Measurements from ENCODE around the gene RAD9B. TPM values are rescaled to one million over a fixed set of nuclear protein-coding genes. Genes with fewer than 3 reads are reported as not detected.

The RAD9B gene
- total and polyA plus RNA-seq, 9 of the 15 experiments (the other 6 are each of a cell fraction or from before 2014, with no cell fraction given), result 0.05 to 0.83 (median 0.32) TPM

DNA sequence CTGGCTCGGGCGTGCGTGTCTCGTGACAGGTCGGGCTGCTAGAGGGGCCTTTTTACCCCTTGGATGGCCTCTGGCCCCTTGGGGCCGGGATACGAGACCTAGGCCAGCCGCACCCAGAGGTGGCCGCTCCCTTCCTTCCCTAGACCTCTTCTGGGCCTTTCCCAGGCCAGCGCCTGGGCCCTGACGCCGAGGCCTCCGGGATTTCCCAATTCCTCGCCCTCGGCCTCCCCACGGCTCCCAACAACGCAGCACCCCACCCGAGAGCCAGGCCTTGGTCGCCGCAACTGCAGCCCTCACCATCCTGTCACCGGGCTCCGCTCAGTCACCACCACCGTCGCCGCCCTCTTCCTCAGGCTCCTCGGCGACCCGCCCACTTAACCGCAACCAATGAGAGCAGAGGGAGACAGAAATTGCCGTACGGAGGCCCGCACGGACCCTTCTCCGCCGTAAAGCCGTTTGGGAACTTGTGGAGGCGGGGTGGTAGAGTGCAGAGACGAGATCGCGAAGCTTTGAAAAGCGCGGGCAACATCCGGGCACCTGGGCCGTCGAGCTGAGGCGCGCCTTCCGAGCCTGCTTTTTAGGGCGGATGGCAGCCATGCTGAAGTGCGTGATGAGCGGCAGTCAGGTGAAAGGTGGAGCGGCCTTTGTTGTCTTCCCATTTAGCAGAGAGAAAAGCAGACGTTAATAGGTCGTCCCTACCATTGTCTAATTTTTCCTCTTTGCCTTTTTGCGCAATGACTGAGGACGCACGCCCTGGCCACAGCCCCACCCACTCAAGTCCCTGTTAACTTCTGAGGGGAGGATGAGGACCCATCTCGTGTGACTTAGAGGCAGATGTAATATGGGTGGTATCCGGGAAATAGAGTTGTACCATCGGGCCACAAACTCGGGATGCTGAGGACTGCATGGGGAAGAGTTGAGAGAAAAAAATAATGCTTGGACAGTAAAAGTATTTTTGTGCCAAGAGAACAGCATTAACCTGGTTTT lies at the start of gene RAD9B, which contains the start of gene VPS29 (continued):
- TF ChIP-seq, protein P1, sequence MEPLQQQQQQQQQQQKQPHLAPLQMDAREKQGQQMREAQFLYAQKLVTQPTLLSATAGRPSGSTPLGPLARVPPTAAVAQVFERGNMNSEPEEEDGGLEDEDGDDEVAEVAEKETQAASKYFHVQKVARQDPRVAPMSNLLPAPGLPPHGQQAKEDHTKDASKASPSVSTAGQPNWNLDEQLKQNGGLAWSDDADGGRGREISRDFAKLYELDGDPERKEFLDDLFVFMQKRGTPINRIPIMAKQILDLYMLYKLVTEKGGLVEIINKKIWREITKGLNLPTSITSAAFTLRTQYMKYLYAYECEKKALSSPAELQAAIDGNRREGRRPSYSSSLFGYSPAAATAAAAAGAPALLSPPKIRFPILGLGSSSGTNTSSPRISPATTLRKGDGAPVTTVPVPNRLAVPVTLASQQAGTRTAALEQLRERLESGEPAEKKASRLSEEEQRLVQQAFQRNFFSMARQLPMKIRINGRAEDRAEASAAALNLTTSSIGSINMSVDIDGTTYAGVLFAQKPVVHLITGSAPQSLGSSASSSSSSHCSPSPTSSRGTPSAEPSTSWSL (CRISPR knock-in tag; IDR thresholded peaks at IDR 0.05; ENCODE audit: borderline replicate concordance), result peak; percentile 68; the same call in 1 of the 2 replicates
- TF ChIP-seq, protein P2, sequence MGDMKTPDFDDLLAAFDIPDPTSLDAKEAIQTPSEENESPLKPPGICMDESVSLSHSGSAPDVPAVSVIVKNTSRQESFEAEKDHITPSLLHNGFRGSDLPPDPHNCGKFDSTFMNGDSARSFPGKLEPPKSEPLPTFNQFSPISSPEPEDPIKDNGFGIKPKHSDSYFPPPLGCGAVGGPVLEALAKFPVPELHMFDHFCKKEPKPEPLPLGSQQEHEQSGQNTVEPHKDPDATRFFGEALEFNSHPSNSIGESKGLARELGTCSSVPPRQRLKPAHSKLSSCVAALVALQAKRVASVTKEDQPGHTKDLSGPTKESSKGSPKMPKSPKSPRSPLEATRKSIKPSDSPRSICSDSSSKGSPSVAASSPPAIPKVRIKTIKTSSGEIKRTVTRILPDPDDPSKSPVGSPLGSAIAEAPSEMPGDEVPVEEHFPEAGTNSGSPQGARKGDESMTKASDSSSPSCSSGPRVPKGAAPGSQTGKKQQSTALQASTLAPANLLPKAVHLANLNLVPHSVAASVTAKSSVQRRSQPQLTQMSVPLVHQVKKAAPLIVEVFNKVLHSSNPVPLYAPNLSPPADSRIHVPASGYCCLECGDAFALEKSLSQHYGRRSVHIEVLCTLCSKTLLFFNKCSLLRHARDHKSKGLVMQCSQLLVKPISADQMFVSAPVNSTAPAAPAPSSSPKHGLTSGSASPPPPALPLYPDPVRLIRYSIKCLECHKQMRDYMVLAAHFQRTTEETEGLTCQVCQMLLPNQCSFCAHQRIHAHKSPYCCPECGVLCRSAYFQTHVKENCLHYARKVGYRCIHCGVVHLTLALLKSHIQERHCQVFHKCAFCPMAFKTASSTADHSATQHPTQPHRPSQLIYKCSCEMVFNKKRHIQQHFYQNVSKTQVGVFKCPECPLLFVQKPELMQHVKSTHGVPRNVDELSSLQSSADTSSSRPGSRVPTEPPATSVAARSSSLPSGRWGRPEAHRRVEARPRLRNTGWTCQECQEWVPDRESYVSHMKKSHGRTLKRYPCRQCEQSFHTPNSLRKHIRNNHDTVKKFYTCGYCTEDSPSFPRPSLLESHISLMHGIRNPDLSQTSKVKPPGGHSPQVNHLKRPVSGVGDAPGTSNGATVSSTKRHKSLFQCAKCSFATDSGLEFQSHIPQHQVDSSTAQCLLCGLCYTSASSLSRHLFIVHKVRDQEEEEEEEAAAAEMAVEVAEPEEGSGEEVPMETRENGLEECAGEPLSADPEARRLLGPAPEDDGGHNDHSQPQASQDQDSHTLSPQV (IDR thresholded peaks at IDR 0.05), result peak; percentile 100
- TF ChIP-seq, protein P3, sequence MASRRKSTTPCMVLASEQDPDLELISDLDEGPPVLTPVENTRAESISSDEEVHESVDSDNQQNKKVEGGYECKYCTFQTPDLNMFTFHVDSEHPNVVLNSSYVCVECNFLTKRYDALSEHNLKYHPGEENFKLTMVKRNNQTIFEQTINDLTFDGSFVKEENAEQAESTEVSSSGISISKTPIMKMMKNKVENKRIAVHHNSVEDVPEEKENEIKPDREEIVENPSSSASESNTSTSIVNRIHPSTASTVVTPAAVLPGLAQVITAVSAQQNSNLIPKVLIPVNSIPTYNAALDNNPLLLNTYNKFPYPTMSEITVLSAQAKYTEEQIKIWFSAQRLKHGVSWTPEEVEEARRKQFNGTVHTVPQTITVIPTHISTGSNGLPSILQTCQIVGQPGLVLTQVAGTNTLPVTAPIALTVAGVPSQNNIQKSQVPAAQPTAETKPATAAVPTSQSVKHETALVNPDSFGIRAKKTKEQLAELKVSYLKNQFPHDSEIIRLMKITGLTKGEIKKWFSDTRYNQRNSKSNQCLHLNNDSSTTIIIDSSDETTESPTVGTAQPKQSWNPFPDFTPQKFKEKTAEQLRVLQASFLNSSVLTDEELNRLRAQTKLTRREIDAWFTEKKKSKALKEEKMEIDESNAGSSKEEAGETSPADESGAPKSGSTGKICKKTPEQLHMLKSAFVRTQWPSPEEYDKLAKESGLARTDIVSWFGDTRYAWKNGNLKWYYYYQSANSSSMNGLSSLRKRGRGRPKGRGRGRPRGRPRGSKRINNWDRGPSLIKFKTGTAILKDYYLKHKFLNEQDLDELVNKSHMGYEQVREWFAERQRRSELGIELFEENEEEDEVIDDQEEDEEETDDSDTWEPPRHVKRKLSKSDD (conservative IDR thresholded peaks at IDR 0.05; ENCODE audit: low read length), result no peak
- TF ChIP-seq MEF2D (tag; conservative IDR thresholded peaks at IDR 0.05; ENCODE audit: low read depth) (peak; percentile 92), ZNF699 (CRISPR knock-in tag; IDR thresholded peaks at IDR 0.05; ENCODE audit: insufficient replicate concordance) (no peak), ZNF583 (CRISPR knock-in tag; IDR thresholded peaks at IDR 0.05) (peak; percentile 95), ZNF79 (CRISPR knock-in tag; IDR thresholded peaks at IDR 0.05; ENCODE audit: low read depth) (peak; percentile 70), RBM22 (IDR thresholded peaks at IDR 0.05; ENCODE audit: low read depth, low read length, poor library complexity, severe bottlenecking) (no peak), ZNF224 (CRISPR knock-in tag; IDR thresholded peaks at IDR 0.05) (peak; percentile 91; the same call in 1 of the 2 replicates), SRSF1 (IDR thresholded peaks at IDR 0.05; ENCODE audit: low read depth, low read length) (0 out of 2 replicates have a peak, but pooled peaks have one; percentile 48), WHSC1 (IDR thresholded peaks at IDR 0.05; ENCODE audit: low read length) (no peak), TRIM24 (IDR thresholded peaks at IDR 0.05) (peak; percentile 79 to 94)
- TF ChIP-seq, protein P4, sequence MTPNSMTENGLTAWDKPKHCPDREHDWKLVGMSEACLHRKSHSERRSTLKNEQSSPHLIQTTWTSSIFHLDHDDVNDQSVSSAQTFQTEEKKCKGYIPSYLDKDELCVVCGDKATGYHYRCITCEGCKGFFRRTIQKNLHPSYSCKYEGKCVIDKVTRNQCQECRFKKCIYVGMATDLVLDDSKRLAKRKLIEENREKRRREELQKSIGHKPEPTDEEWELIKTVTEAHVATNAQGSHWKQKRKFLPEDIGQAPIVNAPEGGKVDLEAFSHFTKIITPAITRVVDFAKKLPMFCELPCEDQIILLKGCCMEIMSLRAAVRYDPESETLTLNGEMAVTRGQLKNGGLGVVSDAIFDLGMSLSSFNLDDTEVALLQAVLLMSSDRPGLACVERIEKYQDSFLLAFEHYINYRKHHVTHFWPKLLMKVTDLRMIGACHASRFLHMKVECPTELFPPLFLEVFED (CRISPR knock-in tag; conservative IDR thresholded peaks at IDR 0.05), result peak; percentile 88; the same call in 1 of the 2 replicates

All from K562 (cell line).